T follicular helper cell (primary cell): Measurements from ENCODE around the gene PTGFRN.

Experiments used
- DNase-seq: peaks from one replicate; pipeline ENCODE4 v3.0.0-alpha.2; 2020; ENCODE audit warnings: low read depth

Gene PTGFRN

DNA sequence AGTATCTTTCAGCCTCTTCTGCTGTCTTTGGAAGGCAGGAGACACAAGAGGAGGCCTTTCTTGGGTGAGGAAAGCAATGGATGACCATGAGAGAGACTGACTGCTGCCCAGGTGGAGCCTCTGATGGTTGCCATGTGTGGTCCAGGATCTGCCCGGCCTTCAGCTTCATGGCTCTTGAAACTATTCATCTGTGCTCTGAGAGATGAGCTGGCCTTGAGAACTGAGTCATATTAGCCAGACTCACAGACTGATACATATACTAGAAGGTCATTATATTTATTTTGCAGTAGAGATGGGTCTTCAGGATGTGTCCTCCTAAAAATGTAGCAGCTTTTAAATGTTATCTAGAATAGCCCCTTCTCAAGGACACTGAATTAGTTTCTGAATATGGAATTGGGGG, 33.7 kb downstream of the PTGFRN start:
- no peak for DNase-seq

GRCh38 chr1:116944613-116945012, 34.9 kb downstream of the PTGFRN start:
- no peak for DNase-seq

DNA sequence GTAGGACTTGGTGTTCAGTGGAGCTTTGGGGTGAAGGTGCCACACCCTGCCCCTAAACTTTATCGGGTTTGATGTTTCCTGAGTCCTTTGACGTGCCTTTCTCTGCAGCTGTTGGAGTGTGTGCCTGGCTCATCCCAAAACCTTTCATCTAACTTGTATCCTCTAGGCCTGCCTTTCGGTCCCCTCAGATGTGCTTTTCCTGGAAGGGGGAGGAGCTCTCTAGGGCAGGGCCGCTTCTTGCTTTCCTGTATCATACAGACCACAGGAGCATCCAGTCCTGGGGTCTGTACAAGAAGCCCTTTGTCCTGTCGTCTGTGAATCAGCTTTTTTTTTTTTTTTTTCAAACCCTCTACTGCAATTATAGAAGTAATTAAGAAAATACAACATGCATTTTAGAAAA, 35.7 kb downstream of the PTGFRN start:
- no peak for DNase-seq

DNA sequence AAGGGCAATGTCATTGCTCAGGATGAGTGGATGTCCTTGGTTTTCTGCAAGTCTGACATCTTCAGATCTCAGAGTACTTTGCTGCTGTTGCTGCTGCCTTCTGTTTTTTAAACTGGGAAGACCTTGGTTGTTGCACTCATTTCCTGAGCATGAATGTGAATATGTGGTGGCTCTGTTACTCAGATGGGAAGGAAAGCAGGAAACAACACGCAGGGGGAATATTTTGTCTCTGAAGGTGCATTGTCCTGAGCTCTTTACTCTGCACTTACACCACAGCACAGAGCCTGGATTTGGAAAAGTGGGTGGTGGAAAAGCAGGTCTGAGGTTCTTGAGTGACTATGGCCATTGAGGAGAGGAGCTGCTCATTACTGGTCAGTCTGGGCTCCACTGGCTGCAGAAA, 36.3 kb downstream of the PTGFRN start:
- no peak for DNase-seq

GRCh38 chr1:116947092-116947860, 37.6 kb downstream of the PTGFRN start:
- no peak for DNase-seq

- DNase-seq: no peak
Measured at GRCh38 chr1:116948046-116948445, 38.3 kb downstream of the PTGFRN start.

GRCh38 chr1:116948642-116949041, 38.9 kb downstream of the PTGFRN start:
- DNase-seq: no peak

DNA sequence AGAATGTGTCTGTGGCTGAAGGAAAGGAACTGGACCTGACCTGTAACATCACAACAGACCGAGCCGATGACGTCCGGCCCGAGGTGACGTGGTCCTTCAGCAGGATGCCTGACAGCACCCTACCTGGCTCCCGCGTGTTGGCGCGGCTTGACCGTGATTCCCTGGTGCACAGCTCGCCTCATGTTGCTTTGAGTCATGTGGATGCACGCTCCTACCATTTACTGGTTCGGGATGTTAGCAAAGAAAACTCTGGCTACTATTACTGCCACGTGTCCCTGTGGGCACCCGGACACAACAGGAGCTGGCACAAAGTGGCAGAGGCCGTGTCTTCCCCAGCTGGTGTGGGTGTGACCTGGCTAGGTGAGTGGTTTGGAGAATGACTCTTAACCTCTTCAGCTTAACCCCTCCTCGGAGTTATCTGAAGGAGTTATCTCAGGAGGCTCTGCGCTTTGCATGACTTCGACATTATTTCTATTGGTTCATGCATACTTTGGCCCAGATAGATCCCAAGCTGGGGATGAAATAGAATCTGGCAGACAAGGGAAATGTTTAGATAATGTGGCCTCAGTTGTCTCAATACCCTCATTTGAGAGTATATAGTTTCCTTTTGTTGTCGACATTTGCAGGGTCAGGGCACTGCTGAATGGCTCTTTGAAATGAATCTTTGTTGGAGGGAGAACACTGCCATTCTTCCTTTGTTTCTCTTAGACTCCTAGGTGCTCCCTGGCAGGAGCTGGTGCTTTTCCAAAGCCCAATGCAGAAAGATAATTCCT, 39.7 kb downstream of the PTGFRN start:
- DNase-seq: no peak

GRCh38 chr1:116950517-116951199, 40.9 kb downstream of the PTGFRN start:
- DNase-seq: no peak

DNA sequence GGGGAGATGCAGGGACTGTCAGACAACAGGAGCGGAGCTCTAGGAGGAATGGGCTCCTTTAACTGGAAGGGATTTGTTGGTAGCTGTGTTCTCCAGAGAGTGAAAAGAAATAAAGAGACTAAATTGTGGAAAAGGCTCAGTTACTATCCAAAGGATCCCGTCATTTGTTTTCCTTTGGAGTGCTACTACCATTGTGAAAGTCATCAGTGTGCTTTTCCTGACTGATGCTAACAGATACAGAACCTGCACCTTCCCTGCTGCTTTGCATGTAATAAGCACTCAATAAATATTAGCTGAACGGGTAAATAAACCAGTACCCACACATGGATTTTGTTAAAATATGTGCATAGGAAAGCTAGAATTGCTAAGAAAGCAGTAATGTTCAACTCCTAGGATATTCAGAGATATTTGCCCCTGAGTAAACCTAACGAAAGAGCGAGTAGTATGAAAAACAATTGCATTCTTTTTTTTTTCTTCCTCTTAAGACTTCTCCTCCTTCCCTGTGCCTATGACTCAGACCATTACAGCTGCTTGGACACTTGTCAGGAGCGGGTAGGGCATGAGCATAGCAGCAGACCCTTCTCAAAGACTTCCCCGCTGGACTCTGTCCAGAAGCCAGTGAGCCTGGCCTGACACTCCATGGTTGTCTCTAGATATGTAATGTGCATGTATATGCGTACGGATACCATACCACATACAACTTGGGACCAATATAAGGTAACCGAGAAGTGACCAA, 41.7 kb downstream of the PTGFRN start:
- no peak for DNase-seq

DNA sequence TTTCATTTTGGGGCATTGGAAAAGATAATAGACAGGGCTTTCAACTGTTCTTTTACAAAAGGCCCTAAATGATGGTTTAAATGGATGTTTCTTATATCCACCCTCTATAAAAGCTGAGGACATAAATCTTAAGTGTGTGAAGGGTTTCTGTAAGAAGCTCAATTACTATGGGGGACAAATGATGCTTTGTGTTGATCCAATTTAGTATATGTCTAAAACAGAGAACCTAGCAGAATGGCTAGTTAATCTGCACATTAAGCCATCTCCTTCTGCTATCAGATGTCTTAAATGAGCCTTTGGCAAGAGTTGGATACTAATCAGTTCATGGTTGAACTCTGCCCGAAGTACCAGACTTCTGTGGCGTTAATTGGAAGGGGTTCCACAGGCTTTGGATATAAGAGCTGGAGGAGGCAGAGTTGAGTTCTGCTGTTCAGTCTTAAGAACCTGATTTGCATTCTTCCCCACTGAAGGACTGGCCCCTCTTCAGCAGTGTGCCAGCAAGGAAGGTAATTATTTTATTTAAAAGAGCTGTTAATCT, 43.1 kb downstream of the PTGFRN start:
- DNase-seq: no peak

GRCh38 chr1:116954440-116954839, 44.7 kb downstream of the PTGFRN start:
- DNase-seq: no peak

DNA sequence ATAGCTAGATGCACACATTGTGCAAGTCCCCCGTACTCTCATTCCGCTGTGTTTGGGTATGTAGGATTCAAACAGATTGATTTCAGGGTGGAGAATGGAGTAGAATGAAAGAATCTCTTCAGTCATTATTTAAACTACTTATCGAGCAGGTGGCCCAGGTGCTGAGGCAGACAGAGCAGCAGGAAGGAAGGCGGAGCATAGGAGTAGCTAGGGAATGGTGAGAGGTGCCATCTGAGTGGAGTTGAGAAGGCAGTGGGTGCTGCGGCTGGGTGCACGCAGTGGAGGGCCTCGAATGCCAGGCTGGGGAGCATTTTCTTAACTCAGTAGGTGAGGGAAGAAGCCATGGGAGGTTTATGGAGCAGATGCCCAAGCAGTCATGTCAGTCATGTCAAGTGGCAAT, 46.7 kb downstream of the PTGFRN start:
- DNase-seq: no peak

- DNase-seq: no peak
Measured at GRCh38 chr1:116957646-116958045, 47.9 kb downstream of the PTGFRN start.

DNA sequence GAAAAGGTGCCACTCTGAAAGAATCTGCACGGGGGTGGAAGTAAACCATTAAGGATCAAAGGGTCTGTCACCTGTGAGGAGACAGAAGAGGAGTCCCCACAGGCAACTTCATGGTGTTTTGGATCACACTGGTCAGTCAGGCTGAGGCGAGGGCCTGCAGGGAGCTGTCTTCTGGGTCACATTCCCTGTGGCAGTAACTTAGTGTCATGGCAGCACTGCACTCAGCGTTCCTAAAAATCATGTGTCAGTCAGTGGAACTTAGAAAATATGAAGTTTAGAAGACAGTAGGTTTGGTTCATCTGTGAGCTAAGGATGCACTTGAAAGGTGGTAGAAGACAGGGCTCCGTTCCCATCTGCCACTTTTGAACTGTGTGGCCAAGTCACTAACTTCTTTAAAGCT, 48.4 kb downstream of the PTGFRN start:
- DNase-seq: no peak

- DNase-seq: no peak
Measured at GRCh38 chr1:116958977-116959376, 49.3 kb downstream of the PTGFRN start.

GRCh38 chr1:116961606-116962005, 51.9 kb downstream of the PTGFRN start:
- DNase-seq: no peak

DNA sequence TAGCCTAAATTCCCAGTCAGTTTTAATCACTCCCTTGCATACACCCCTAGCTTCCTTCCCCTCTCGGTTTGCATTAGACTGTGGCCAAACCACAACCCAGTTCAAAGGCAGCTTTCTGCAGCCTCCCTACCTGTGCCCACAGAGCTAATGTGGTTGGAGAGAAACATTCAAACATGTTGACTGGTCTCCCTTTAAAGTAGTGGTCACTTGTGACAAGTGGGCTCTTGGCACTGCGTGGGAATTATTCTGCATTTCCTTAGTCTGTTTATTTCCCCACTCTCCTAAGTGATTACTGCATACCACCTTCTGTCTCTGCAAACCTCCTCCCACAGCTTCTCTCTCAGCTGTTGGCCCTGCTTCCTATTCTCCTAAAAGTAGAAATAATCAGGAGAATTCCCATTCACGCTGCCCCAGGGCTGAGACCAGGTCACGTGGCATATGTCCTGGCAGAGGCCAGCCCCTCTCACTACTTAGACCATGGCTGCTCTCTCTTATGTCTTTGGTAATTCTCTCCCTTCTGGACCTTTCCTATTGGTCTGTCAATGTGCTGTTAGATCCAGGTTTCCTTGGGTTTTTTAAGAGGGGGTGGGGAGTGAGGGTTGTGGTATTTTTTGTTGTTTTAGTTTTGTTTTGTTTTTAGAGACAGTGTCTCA, 53.4 kb downstream of the PTGFRN start:
- DNase-seq: no peak

- DNase-seq: no peak
Measured at GRCh38 chr1:116966791-116967190, 57.1 kb downstream of the PTGFRN start.

DNA sequence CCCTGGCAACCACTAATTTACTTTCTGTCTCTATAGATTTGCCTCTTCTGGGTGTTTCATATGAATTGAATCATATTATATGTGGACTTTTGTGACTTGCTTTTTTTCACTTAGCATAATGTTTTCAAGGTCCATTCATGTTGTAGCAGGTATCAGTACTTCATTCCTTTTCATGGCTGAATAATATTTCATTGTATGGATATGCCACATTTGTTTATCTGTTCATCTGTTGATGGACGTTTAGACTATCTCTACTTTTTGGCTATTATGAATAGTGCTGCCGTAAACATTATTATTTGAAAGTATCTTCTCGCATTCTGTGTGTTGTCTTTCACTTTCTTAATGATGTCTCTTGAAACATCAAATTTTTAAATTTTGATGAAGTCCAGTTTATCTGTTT, 59.0 kb downstream of the PTGFRN start:
- no peak for DNase-seq

- no peak for DNase-seq
Measured at GRCh38 chr1:116971258-116971860, 61.6 kb downstream of the PTGFRN start.
